ENCODE measurements around the gene URAD. TPM values are rescaled to one million over a fixed set of nuclear protein-coding genes. Genes with fewer than 3 reads are reported as not detected.

The URAD gene
- total RNA-seq, 4 donors from 2014 or later, result not detected

DNA sequence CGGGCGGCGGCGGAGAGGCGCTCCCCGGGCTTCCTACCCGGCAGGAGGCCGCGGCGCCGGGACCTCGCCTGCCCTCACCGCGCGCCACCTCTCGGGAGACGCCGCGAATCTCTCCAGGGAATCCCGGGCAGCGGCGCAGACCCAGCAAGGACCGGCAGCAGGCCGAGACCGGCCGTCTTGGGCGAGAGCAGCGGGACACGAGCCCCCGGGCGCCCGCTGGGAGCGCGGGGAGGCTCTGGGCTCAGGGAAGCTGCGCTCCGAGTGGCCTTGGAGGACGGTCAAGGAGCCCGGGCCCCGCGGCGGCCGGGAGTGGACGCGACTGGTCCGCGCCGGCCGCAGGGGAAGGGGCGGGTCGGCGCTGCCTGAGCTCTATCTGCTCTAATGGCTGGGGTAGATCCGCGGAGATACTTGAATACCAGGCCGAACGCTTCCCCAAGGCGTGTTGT, 34.1 kb downstream of the URAD start:
- H3K36me3 ChIP-seq, result no peaks in the 10 kb centered on the region
- no peak overlapping the region for H3K27ac ChIP-seq (replicated peaks in 1 of 4)
- intact Hi-C loops (cut with DNase I), result loop anchor here (10.0 kb wide), 1 partner anchor 120 kb away; no protein-coding TSS in a partner anchor
- WGBS, result 7% methylated on average over 12 of the region's 56 CpGs
- H3K27me3 ChIP-seq, result peaks cover 0 to 97% (median 61%) of the 10 kb centered on the region in 4 donors
- H3K4me3 ChIP-seq, result peak overlapping the region; percentile 47 to 56 (median 50)
- peaks cover 14 to 21% (median 18%) of the 10 kb centered on the region in 4 donors for H3K4me1 ChIP-seq
- DNase-seq (ENCODE audit: extremely low spot score), result peak; percentile 87
- no peaks in the 10 kb centered on the region for H3K9me3 ChIP-seq
- TF ChIP-seq, protein P1, sequence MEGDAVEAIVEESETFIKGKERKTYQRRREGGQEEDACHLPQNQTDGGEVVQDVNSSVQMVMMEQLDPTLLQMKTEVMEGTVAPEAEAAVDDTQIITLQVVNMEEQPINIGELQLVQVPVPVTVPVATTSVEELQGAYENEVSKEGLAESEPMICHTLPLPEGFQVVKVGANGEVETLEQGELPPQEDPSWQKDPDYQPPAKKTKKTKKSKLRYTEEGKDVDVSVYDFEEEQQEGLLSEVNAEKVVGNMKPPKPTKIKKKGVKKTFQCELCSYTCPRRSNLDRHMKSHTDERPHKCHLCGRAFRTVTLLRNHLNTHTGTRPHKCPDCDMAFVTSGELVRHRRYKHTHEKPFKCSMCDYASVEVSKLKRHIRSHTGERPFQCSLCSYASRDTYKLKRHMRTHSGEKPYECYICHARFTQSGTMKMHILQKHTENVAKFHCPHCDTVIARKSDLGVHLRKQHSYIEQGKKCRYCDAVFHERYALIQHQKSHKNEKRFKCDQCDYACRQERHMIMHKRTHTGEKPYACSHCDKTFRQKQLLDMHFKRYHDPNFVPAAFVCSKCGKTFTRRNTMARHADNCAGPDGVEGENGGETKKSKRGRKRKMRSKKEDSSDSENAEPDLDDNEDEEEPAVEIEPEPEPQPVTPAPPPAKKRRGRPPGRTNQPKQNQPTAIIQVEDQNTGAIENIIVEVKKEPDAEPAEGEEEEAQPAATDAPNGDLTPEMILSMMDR (IDR thresholded peaks at IDR 0.05), result no peak
- TF ChIP-seq POLR2A (IDR thresholded peaks at IDR 0.05; ENCODE audit: low read depth) (no peak), EP300 (IDR thresholded peaks at IDR 0.05) (no peak), POLR2AphosphoS5 (IDR thresholded peaks at IDR 0.05) (no peak)

DNA sequence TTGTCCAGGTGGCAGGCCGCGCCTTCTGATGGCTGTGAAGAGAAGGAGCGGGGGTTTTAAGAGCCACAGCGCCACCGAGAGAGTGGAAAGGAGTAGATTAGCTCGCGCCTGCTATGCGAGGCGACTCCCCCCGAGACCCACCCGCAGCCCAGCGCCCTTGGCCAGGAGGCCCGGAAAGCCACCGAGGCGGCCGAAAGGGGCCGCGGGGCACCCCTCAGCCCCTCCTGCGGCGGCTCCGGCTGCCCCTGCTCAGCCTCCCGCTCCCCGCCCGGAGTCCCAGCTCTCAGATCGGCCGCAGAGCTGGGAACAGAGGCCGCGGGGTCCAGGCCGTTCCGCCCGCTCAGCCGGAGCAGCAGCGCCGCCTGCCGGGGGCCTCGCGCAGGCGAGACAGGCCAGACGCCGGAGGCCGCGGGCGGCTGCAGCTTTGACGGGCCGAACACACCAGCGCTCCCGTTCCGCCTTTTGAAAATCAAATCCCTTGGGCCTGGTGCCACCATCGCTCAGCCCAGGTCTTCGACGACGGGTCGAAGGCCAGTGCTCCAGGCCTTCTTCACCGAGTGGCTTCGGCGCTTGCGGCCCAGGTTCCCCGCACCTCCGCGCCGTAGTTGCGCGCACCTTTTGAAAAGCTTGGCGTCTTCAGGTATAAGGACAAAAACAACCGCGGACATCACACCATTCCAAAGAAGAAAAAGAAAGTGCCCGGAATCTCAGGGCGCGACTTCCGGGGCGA, 34.7 kb downstream of the URAD start:
- TF ChIP-seq EP300 (IDR thresholded peaks at IDR 0.05) (no peak), POLR2A (IDR thresholded peaks at IDR 0.05; ENCODE audit: low read depth) (no peak)
- TF ChIP-seq, protein P1 (IDR thresholded peaks at IDR 0.05), result peak; percentile 65 to 83 (median 73)
- Histone ChIP-seq H3K9me3 (no peaks in the 10 kb centered on the region), H3K36me3 (no peaks in the 10 kb centered on the region), H3K4me3 (peak overlapping the region; percentile 47 to 56 (median 50)), H3K27me3 (peaks cover 0 to 95% (median 55%) of the 10 kb centered on the region in 4 donors), H3K27ac (replicated peaks in 1 of 4) (no peak overlapping the region), H3K4me1 (peaks cover 13 to 21% (median 15%) of the 10 kb centered on the region in 4 donors)
- intact Hi-C loops (cut with DNase I), result loop anchor here (10.0 kb wide), 1 partner anchor 119 kb away; no protein-coding TSS in a partner anchor
- peak; percentile 88 for DNase-seq (ENCODE audit: extremely low spot score)
- 2% methylated on average over 47 of the region's 71 CpGs for WGBS

DNA sequence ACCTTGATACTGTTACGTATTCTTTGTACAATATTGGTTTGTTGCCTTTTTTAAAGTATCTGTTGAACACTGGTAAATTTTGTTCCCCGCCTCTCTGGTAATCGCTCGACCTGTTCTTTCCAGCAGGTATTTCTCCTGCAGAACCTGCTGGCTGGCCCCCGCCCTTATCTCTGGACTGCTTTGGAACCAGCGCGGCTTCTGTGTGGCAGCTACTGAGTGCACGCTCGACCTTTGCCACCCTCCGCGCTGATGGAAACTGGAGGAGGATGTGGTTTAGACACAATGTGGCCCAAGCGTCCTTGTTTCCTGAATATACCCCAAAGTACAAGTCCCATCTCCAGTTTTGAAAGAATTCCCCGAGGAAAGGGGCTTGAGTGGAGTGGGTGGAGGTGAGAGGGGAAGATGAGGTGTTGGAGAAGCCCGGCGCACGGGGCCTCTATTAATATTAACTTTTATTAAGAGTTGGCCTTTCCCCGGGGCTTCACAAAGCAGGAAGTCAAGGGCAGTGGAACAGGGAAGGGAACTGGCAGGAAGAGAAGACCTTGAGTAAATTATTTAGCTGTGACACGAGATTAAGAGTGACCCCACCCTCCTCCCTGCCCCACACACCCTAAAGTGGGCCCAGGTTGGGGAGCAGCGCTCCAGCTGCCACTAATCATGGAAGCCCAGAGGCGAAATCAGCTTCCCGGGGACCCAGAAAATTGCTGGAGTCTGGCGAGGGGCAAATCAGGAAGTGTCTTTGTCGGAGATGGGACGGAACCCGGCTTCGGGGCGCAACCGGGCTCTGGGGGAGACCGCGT, 35.4 kb downstream of the URAD start:
- Histone ChIP-seq H3K4me3 (peak overlapping the region; percentile 47 to 56 (median 50)), H3K9me3 (no peaks in the 10 kb centered on the region), H3K27ac (replicated peaks in 1 of 4) (no peak overlapping the region), H3K36me3 (no peaks in the 10 kb centered on the region), H3K27me3 (peaks cover 0 to 92% (median 47%) of the 10 kb centered on the region in 4 donors), H3K4me1 (peaks cover 13 to 21% (median 15%) of the 10 kb centered on the region in 4 donors)
- intact Hi-C loops (cut with DNase I), result loop anchor here (10.0 kb wide), 1 partner anchor 118 kb away; no protein-coding TSS in a partner anchor
- WGBS, result 17% methylated on average over 30 of the region's 30 CpGs
- TF ChIP-seq POLR2AphosphoS5 (IDR thresholded peaks at IDR 0.05) (no peak), POLR2A (IDR thresholded peaks at IDR 0.05; ENCODE audit: low read depth) (no peak), EP300 (IDR thresholded peaks at IDR 0.05) (no peak)
- TF ChIP-seq, protein P1 (IDR thresholded peaks at IDR 0.05), result no peak
- peak; percentile 86 for DNase-seq (ENCODE audit: extremely low spot score)

DNA sequence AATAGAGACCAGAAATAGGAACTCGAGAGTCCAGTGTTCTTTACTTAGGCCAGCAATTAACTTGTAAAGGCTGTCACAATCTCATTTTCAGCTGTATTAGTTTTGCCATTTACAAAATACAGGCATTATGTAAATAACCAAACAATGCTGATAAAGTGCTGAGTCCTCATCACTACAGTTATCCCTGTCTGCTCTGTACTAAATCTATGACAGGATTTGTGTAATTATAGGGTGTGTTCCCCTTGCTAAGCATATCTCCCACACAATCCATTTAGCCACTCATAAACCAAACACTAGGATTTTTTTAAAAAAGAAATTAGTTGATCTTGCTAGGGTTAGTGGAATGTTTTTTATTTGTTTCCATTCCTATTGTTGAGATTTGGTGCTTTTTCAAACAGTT, 45.5 kb downstream of the URAD start:
- Histone ChIP-seq H3K27me3 (peaks cover 0 to 29% (median 0%) of the 10 kb centered on the region in 4 donors), H3K4me3 (no peak overlapping the region), H3K4me1 (no peaks in the 10 kb centered on the region), H3K9me3 (peaks cover 0 to 22% (median 18%) of the 10 kb centered on the region in 4 donors), H3K27ac (replicated peaks in 1 of 4) (no peak overlapping the region), H3K36me3 (no peaks in the 10 kb centered on the region)
- intact Hi-C loops (cut with DNase I), result no loop called here
- no peak for DNase-seq (ENCODE audit: extremely low spot score)
- TF ChIP-seq POLR2A (IDR thresholded peaks at IDR 0.05; ENCODE audit: low read depth) (no peak), EP300 (IDR thresholded peaks at IDR 0.05) (no peak), POLR2AphosphoS5 (IDR thresholded peaks at IDR 0.05) (no peak)
- TF ChIP-seq, protein P1 (IDR thresholded peaks at IDR 0.05), result no peak
- WGBS, result 78% methylated on average over 1 of the region's 1 CpG
